NK-92 (cell line): ENCODE measurements around the gene ARF5.

Source experiments
- DNase-seq: peaks from one replicate; lab custom pipeline; 2025; ENCODE audit not compliant: unreplicated experiment; lab: John Stamatoyannopoulos, UW

Gene ARF5

GRCh38 chr7:127635659-127636285 is 47.6 kb downstream of the ARF5 start:
- no peak for DNase-seq

- DNase-seq, result no peak
Measured at GRCh38 chr7:127638197-127638596, 50.0 kb downstream of the ARF5 start.
